ENCODE results near the gene RPL28.

RPL28 gene

DNA sequence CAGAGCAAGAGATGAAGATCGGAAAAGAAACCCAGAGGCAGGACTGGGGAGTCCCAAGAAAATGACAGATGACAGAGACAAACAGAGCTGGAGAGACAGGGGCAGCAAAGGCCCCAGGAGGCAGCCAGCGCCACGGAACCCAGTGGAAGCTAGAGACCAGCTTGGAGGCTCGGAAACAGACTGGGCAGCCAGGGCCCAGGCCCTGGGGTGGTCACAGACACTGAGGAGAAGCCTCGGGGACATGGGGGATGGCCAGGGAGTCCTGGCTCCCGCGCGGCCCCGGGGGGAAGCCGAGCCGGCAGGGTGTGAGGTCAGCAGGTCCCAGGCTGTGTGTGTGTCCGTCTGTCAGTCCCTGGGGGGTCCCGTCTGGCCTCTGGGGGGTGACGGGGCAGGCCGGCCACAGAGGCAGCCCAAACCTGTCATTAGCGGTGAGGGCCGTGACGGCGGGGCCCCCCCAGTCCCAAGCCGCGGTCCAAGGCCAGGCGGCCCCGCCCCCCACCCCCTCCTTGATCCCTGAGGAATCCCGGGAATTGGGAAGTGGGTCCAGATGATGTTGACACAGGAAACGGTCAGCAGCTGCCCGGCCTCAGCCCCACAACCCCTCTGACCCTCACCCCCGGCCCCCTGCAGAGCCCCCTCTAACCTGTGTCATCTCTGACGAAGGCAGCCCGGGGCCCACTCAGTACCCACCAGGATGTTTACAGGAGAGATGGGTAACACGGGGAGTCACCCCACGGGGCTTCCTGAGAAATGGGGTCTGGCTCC is 11.6 kb upstream of the RPL28 start:
- DNase-seq = no peak

DNA sequence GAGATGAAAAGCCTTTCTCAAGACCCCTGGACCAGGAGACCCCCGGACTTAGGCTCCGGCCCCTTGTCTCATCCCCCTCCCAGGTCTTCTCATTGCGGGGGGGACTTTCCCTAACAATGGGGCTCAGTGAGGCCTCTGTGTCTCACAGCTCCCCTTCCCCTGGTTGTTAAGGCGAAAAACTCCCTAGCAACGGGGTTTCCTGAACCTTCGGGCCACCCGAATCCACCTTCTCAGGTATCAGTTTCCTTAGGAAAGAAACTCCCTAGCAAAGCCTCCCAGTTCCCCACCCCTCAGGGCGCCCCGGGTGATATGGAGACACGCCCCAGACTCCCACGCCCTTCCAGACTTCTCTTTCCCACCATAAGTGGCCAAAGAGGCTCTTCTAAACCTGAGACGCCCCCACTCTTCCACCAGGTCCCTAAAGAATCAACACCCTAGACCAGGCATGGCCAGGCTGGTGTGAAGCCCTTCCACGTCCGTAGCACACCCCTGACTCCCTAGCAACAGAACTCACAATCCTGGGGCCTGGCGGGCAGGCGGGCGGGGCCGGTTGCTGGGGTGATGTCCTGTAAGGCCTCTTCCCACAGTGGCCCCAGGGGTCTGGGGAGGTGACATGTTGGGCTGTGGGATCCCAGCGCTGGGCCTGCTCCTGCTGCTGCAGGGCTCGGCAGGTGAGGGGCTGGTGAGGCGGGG is 9.3 kb upstream of the RPL28 start, which contains the start of gene TMEM190:
Gene TMEM190, plus strand, starts transcription at position 586 of the 693 bp plus-strand sequence. Its CDS starts 28 bp downstream, at position 614.
- DNase-seq = no peak

DNA sequence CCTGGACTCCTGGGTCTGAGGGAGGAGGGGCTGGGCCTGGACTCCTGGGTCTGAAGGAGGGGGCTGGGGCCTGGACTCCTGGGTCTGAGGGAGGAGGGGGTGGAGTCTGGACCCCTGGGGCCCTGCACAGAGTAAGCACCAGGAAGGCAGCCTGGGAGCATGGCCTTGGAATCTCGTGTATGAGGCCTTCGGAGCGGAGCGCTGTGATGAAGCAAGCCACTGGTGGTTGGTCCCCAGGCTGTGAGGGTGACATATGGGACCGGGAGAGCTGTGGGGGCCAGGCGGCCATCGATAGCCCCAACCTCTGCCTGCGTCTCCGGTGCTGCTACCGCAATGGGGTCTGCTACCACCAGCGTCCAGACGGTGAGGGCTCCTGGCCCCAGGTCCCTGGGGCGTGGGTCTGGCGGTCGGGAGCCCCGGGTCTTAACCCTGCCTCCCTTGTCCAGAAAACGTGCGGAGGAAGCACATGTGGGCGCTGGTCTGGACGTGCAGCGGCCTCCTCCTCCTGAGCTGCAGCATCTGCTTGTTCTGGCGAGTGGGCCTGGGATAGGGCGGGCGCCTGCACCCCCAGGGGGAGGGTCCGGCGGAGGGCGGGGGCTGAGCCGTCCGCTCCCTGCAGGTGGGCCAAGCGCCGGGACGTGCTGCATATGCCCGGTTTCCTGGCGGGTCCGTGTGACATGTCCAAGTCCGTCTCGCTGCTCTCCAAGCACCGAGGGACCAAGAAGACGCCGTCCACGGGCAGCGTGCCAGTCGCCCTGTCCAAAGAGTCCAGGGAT is 8.2 kb upstream of the RPL28 start:
- no peak for DNase-seq

DNA sequence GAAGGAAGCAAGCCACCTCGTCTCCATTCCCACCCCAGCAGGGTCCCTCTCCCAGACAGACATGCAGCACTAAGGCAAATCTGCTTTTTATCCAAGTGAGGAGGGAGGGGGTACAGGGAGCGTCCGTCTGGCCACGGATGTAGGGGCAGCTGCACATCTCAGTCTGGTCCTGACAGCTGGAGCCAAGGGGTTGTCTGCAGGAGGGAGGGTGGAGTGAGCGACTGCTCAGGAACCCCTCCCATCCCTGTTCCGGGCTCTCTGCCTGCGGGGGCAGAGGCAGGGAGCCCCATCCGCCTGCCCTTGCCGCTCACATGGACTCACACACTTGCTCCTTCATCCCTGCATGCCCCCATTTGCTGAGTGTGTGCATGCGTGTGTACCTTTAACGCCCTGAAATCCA is 6.6 kb upstream of the RPL28 start:
- no peak for DNase-seq

DNA sequence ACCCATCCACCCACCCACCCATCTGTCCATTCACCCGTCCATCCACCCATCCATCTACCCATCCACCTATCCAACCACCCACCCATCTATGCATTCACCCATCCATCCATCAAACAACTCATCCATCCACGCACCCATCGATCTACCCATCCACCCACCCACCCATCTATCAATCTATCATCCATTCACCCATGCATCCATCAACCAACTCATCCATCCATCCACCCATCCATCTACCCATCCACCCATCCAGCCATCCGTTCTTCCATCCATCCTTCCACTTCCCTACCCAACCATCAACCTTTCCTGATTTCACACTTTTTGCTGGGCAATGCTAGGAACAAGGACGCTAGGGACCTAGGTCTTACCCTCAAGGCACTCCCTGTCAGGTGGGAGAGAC is 3.7 kb upstream of the RPL28 start:
- DNase-seq = no peak

DNA sequence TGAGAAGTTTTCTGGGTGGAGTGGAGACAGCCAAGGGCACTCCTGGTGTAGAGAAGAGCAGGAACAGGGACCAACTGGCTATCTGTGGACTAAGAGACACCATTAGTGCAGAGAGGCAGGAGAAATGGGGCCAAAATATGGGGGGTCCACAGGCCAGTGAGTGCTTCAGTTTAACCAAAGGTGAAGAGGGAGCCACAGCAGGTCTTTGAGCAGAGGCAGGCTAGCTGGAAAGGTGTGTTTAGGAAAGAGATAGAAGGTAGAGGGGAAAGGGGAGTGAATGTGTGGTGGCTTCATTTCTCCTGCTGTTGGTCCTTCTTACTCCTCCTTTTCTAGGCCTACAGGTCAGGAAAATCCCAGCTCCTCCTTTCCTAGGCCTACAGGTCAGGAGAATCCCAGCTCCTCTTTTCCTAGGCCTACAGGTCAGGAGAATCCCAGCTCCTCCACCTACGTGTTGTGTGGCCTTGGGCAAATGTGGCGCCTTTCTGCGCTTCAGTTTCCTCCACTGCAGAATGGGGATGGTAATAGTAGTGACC is 3.1 kb upstream of the RPL28 start:
- DNase-seq = no peak

DNA sequence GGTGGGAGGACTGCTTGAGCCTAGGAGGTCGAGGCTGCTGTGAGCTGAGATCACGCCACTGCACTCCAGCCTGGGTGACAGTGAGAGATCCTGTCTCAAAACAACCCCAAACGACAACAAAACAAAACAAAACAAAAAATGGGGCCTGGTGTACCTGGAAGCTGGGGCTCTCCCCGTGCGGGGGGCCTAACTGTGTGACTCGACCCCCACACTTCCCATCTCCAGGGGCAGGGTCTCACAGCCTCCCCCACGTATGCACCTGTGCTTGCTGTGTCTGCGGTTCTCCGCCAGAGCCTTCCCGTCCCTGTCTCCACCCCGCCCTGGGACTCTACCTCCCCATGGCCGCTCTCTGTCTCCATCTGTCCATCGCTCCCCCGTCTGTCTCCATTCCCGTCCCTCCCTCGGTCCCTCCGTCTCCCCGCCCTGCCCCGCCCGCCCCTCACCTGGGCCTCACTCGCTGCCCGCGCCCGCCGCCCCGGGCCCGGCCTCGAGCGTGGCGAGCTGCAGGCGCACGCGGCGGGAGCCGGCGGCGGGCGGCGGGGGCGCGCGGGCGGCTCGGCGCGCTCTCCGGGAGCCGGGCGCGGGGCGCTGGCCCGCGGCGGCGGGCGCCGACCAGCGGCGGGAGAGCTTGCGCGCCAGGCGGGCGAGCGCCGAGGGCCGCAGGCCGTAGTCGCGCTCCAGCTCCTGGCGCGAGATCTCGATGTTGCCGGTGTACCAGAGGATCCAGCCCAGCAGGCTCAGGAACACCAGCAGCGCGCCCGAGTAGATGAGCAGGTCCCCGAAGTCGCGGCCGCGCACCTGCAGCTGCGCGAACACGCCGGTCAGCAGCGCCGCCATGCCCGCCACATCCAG is 2.2 kb upstream of the RPL28 start:
- DNase-seq = peak; percentile 49 to 54

DNA sequence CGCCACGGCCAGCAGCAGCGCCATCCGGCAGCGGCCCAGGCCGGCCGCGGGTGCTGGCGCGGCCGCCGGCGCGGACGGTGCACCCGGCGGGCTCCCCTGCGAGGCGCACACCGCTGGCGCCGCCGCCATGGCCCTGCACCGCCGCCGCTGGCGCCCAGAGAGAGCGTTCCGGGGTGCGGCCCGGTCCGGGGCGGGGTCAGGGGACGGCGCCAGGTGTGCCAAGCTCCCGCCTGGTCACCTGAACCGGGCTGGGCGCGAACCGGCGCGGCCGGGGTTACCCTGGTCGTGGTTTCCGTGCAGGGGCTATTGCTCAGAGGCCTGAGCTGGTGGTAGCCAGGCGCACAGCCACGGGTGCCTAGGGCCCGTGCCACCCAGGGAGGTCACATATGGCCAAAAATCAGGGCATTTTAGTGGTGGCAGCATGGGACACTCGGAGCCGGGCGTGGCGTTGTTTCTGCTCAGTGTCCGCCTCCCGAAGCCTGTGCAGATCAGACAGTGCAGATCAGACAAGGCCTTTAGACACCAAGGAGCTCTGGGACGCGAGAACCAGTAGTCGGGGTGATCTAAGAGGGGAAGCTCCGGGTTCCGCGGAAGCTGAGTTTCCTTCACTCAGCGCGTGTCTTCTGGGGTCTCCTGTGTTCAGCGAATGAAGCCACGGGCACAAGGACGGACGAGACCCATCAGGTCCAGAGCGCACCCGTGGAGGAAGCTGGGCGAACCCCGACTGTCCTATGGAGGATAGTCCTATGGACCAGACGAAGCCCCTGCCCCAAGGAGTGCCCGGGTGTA is 1.4 kb upstream of the RPL28 start, which contains the start of gene TMEM238:
Gene TMEM238, minus strand, starts transcription at position 162 of the 789 bp plus-strand sequence. Its CDS starts 33 bp downstream, at position 129.
- DNase-seq = peak in 1 of 2 donors; percentile 45

DNA sequence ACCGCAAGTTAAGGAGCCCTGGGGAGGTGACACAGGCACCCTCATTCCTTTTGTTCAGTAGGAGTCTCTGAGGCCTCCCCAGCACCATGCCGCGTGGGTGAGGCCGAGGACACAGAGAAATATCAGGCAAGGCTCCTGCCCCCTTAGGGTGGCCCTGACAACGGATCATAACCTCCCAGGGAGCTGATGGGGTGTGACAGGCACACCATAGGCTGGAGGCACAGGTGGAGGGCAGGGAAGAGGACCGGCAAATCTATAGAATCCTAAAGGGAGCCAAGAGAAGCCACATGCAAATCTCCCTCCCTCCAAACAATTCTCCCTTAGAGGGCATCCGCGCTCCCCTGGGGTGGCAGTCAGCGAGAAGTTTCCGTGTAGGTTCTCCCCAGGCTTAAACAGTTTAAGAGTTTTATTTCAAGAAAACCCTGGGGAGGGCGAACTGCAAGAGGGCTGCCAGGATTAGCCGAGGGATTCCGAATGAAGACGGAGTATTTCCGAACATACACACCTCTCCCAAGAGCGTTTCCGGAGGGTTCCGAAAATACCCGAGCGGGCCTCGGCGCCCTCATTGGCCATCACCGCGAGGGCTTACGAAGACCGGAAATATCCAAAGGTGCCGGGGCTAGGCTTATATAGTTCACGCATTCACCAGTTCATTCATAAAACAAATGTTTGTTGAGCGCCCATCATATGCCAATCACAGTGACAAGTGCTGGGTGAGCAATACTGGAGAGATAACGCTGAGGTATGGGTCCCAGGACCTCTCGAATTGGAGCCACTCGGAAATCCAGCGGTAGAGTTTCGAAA is 610 bp upstream of the RPL28 start:
- DNase-seq = peak; percentile 96

DNA sequence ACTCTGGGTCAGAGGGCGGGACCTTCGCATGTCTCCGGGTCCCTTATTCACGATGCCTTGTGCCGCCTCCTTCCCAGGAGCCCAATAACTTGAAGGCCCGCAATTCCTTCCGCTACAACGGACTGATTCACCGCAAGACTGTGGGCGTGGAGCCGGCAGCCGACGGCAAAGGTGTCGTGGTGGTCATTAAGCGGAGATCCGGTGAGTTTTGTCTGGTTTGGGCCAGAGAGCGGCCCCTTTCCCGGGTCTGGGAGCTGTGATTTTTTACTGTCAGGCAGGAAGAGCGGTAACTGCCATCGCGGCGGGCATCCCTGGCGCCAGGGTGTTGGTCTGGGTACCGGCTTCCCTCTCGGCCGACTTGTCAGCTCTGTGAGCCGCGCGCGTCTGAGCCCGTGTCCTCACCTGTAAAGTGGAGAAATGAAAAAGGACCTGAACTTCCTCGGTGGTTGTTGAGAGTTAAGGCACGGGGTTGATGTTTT is 800 bp downstream of the RPL28 start:
- no peak for DNase-seq

DNA sequence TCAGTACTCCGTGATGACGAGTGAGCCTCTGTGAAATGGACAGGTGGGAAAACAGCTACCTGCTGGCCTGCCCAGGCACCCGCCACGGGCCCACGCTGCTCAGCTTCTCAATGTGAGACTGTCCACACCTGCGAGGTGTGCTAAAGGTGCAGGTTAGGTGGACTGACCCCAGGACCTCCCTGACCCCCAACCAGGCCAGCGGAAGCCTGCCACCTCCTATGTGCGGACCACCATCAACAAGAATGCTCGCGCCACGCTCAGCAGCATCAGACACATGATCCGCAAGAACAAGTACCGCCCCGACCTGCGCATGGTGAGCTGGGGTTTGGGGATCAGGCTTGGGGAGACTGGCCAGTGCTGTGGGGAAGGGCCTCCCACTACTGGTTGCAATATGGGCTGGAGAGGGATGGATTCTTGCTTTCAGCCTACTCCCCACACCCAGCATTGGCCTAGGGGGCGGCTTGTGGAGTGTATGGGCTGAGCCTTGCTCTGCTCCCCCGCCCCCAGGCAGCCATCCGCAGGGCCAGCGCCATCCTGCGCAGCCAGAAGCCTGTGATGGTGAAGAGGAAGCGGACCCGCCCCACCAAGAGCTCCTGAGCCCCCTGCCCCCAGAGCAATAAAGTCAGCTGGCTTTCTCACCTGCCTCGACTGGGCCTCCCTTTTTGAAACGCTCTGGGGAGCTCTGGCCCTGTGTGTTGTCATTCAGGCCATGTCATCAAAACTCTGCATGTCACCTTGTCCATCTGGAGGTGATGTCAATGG is 2.2 kb downstream of the RPL28 start:
- DNase-seq = no peak

DNA sequence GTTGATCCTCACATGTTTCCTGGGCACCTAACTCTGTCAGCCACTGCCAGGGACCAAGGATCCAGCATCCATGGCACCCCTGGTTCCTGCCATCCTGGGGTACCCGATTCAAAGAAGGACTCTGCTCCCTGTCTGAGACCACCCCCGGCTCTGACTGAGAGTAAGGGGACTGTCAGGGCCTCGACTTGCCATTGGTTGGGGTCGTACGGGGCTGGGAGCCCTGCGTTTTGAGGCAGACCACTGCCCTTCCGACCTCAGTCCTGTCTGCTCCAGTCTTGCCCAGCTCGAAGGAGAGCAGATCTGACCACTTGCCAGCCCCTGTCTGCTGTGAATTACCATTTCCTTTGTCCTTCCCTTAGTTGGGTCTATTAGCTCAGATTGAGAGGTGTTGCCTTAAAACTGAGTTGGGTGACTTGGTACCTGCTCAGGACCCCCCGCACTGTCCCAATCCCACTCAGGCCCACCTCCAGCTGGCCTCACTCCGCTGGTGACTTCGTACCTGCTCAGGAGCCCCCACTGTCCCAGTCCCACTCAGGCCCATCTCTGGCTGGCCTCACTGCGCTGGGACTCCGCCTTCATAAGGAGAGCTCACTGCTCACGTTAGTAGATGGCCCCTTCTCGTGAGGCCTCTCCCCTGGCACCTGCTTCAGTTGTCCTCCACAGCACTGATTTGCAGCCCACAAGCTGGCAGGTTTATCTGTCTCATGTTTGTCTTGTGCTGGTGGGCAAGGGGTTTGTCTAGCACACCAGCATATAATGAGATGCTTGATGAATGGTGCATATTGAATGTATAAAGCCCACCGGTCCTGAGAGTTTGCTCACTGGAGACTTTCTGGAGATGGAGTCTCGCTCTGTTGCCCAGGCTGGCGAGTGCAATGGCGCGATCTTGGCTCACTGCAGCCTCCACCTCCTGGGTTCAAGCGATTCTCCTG is 3.9 kb downstream of the RPL28 start:
- no peak for DNase-seq

DNA sequence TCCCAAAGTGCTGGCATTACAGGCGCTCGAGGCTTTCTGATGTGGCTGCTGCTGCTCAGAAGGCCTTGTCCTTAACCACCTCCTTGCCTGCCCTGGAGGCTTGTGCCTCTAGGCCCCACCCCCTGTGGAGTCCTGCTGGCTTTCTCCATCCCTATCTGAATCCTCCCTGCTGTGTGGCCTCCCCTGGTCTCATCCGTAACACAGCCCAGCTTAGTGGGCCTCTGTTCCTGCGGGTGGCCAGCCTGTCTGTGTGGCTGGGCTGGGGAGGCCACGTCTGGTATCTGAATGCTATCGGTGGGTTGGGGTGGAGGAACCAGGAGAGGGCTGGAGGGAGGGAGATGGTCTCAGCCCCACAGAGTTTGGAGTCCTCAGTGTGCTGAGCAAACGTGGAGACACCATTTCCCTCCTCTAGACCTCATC is 4.7 kb downstream of the RPL28 start:
- DNase-seq = no peak

DNA sequence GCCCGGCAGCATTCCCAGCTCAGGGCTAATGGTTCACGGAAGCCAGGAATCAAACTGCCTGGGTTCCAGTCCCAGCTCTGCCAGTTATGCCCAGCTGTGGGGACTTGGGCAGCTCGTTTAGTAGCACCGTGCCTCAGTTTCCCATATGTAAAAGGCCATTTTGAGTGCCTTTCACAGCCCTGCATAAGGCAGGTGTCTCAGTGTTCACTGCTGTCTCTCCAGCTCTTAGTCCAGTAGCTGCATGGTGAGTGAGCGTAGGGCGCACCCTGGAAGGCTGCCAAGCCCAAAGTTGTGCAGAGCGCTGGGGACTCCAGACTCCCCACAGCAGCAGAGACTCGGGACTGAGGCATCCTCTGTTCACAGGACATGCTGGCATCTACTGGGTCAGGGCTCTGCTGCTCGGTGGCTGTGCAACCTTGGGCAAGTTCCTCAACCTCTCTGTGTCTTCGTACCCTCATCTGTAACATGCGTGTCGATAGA is 5.5 kb downstream of the RPL28 start:
- no peak for DNase-seq

DNA sequence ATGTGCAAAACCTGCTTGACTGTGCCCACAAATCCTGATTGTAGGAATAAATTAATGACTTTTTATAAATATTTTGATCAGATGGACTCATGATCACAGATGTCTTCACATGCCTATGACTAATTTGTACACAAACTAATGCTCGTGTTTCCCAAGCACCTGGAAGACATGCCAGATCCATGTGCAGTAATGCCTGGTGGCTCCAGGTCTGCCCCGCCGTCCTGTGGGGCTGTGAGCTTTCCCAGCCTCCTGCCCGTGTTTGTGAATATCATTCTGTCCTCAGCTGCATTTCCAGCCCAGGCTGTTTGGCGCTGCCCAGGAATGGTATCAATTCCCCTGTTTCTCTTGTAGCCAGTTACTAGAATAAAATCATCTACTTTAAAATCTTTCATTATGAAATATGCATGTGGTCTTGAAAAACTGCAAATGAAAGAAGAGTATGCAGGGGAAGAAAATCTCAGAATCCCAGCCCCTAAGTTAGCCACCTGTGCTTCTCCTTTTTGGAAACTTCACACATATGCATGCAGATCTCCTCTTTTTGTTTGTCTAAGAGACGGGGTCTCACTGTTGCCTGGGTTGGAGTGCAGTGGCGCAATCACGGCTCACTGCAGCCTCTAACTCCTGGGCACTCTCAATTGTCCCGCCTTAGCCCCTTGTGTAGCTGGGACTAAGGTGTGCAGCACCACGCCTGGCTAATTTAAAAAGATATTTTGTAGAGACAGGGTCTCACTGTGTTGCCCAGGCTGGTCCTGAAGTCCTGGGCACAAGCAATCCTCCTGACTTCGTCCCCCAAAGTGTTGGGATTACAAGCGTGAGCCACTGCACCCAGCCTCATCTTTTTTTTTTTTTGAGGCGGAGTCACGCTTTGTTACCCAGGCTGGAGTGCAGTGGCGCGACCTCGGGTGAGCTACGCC is 6.2 kb downstream of the RPL28 start:
- no peak for DNase-seq

DNA sequence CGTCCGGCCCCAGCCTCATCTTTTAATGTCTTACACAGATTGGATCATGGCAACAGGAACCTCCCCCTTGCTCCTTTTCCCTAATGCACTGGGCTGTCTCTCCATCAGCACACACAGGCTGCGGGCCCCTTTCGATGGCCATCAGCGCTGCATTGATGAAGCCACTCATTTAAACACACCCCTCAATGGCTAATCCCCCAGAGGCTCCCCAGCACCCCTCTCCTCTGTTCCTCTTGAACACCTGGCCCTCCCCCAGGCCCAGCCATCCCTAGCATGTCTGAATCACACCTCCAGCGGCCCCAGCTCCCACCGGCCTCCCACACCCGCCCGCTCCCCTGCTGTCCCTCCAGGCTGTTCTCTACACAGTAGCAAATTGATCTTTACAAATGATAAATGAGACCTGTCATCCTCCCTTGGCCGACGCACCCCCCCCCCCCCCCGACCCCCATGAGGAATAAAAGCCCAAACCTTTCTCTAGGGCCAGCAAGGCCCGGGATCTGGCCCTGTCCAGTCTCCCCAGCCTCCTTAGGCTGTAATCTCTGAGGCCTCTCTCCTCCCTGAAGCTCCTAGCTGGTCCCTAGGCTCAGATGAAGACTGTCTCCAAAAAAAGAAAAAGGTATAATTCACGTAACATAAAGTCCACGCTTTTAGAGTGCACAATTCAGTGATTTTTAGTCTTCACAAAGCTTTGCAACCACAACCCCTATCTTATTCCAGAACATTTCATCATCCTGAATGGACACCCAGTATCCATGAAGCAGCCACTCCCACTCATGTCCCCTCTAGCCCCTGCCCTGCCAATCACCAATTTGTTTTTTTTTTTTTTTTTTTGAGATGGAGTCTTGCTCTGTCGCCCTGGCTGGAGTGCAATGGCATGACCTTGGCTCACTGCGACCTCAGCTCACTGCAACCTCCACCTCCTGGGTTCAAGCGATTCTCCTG is 7.4 kb downstream of the RPL28 start:
- no peak for DNase-seq

Measured in CD4-positive, alpha-beta T cell treated with Interleukin-4 for 1 hour (primary cell).